Pancreas (tissue), 10 donors: Measurements from ENCODE around the gene ABCB11. TPM values are rescaled to one million over a fixed set of nuclear protein-coding genes. Genes with fewer than 3 reads are reported as not detected.

Source experiments
- ATAC-seq, 4 donors: fragments of 200-7000 bp; cut with Tn5 transposase; one replicate each; pipeline versions ENCODE4 v1.8.0 to v1.9.1; 2020; ENCODE audit warnings: mild to moderate bottlenecking in 4 of 4, moderate library complexity in 4 of 4
- DNase-seq, 6 donors: peaks; one replicate each; pipeline ENCODE4 v3.0.0-alpha.2; 2020
- FAIRE-seq: peaks from 2 replicates; lab custom pipeline; 2012; peaks lifted over from hg19 to GRCh38; lab: Jason Lieb, UNC
- H3K27ac ChIP-seq, 4 donors: fragments of 200-600 bp; sonication (generic); 1 replicate in 3 of 4; 2 replicates in 1 of 4; pipeline versions ENCODE4 v1.5.0 to v1.8.0; 2020
- H3K27me3 ChIP-seq, 4 donors: fragments of 200-600 bp; one replicate each; pipeline ENCODE4 v1.8.0; 2021
- H3K36me3 ChIP-seq, 3 donors: fragments of 200-600 bp; sonication (generic) in 1 of 3; one replicate each; pipeline versions ENCODE4 v1.5.0 to v1.8.0; 2020 to 2021
- H3K4me1 ChIP-seq, 3 donors: fragments of 200-600 bp; one replicate each; pipeline ENCODE4 v1.8.0; 2021
- H3K4me3 ChIP-seq, 4 donors: fragments of 200-600 bp; sonication (generic) in 2 of 4; one replicate each; pipeline versions ENCODE4 v1.5.0 to v1.8.0; 2020 to 2021
- H3K9me3 ChIP-seq, 4 donors: fragments of 200-600 bp; one replicate each; pipeline ENCODE4 v1.8.0; 2021
- WGBS, 2 donors: extraction: QIAGEN DNeasy Blood & Tissue Kit; methylation state at CpG; one replicate each; pipeline ENCODE4 v1.1.7; 2013; 5-methylcytosine and 5-hydroxymethylcytosine counted together
- intact Hi-C, 3 donors: fragments of 100-400 bp; cut with DNase I; formaldehyde crosslinking; loops; one replicate each; pipeline versions ENCODE4 v1.11.1 to v1.14.2; 2022
- polyA plus RNA-seq, 2 donors: library from polyadenylated mRNA; stranded (reverse); fragments of 200-250 nt; gene quantifications; one replicate each; pipeline ENCODE4 v1.2.3, GENCODE V29; 2013
- total RNA-seq, 6 donors: library from RNA; stranded (reverse); fragmentation: NEBNext Ultra II Directional in 4 of 6; extraction: Animal tissue kit (Norgen Biotek cat#: 25700) in 4 of 6; gene quantifications; one replicate each; pipeline versions ENCODE4 v1.2.1 to v1.2.4, GENCODE V29; 2021 to 2023
- TF ChIP-seq, protein P1 (sequence below), 4 donors: fragments of 200-600 bp; sonication (generic) in 3 of 4; IDR thresholded peaks; one replicate each; pipeline versions ENCODE4 v1.5.0 to v1.8.0; 2021; ENCODE audit warnings: antibody characterized with exemption in 4 of 4
- donor health status: healthy with polysubstance abuse.
- donor health status: DM: no; HTN: no; CAD: no; lungs with moderate emphysema.
- donor health status: DM: no; HTN: no; CAD: no.
- donor health status: control.
- donor health status: control.
- donor health status: Bipolar disorder and iron deficiency.
- donor health status: DM: yes; HTN: yes; CAD: no.
- donor health status: DM: no; HTN: no; CAD: no.
- donor health status: DM: no; HTN: no; CAD: no.
- donor health status: DM: yes; HTN: yes; CAD: no.

Gene ABCB11
- total and polyA plus RNA-seq, 8 donors = 0.02 to 0.12 (median 0.04) TPM; not detected in 2

DNA sequence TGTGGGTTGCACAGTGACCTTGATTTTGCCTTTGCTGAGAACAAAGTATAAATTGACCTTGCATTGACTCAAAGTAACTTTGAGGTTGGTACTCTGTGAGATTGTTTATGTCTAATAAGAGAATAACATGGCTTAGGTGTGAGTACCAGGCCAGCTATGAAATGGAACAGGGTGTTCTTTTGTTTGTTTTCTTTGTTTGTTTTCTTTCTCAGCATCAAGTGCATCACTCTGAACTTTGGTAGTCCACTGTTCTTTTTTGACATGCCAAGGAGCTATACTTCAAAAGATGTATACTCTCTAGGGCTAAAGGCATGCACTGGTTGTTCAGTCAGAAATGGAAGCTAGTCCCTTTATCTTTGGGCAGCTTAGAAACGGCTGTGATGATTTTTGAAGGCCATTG lies 5.1 kb downstream of the ABCB11 start:
- TF ChIP-seq, protein P1, sequence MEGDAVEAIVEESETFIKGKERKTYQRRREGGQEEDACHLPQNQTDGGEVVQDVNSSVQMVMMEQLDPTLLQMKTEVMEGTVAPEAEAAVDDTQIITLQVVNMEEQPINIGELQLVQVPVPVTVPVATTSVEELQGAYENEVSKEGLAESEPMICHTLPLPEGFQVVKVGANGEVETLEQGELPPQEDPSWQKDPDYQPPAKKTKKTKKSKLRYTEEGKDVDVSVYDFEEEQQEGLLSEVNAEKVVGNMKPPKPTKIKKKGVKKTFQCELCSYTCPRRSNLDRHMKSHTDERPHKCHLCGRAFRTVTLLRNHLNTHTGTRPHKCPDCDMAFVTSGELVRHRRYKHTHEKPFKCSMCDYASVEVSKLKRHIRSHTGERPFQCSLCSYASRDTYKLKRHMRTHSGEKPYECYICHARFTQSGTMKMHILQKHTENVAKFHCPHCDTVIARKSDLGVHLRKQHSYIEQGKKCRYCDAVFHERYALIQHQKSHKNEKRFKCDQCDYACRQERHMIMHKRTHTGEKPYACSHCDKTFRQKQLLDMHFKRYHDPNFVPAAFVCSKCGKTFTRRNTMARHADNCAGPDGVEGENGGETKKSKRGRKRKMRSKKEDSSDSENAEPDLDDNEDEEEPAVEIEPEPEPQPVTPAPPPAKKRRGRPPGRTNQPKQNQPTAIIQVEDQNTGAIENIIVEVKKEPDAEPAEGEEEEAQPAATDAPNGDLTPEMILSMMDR (IDR thresholded peaks at IDR 0.05) = no peak
- WGBS, 2 donors = 33 to 44% methylated on average over 1 of the region's 1 CpG
- no peaks in the 10 kb centered on the region for H3K9me3 ChIP-seq
- no peaks in the 10 kb centered on the region for H3K4me1 ChIP-seq
- no peak overlapping the region for H3K27ac ChIP-seq
- no peaks in the 10 kb centered on the region for H3K27me3 ChIP-seq
- no peak overlapping the region for H3K4me3 ChIP-seq
- no peak for DNase-seq
- H3K36me3 ChIP-seq = no peaks in the 10 kb centered on the region
- no peak for ATAC-seq
- no peak for FAIRE-seq
- intact Hi-C loops = no loop called here

DNA sequence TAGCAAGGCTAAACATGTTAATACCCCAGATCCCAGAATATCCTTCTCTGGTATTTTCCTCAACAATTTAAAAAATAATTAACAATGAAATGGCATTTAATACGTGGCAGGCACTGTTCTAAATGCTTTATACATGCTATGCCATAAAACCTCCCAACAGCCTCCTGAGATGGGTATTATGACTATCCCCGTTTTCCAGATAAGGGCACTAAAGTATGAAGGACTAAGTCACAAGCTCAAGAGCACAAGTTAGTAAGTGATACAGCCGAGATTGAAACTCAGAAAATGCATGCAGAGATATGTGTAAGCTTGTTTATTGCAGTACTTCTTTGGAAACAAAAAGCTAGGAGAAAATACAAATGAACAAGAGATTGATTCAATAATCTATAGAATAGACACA lies 8.0 kb downstream of the ABCB11 start:
- Histone ChIP-seq H3K36me3 (no peaks in the 10 kb centered on the region), H3K4me1 (no peaks in the 10 kb centered on the region), H3K27ac (no peak overlapping the region), H3K4me3 (no peak overlapping the region), H3K27me3 (peaks cover 0 to 6% (median 0%) of the 10 kb centered on the region in 4 donors), H3K9me3 (no peaks in the 10 kb centered on the region)
- intact Hi-C loops = no loop called here
- WGBS, 2 donors = 53 to 66% methylated on average over 3 of the region's 3 CpGs
- TF ChIP-seq, protein P1 (IDR thresholded peaks at IDR 0.05) = no peak
- no peak for ATAC-seq
- no peak for DNase-seq
- FAIRE-seq = no peak

DNA sequence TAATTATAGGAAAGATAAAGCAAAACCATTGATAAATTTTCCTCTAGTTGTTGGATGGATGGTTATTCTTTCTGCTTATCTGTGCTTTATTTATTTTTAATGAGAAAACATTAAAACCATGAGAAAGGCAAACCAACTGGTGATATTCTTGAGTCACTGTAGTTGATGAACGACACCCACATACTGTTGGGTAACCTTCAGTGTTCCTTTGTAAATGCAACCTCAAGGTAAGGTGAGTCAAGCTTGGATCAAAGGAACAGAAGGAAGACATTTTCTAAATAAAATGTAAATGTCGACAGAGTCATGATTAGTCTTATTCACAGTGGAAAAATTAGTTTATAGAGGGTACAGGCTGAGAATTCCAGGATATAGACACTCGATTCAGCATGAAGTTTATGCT lies 12.7 kb downstream of the ABCB11 start:
- no peaks in the 10 kb centered on the region for H3K9me3 ChIP-seq
- no peak for DNase-seq
- intact Hi-C loops = no loop called here

DNA sequence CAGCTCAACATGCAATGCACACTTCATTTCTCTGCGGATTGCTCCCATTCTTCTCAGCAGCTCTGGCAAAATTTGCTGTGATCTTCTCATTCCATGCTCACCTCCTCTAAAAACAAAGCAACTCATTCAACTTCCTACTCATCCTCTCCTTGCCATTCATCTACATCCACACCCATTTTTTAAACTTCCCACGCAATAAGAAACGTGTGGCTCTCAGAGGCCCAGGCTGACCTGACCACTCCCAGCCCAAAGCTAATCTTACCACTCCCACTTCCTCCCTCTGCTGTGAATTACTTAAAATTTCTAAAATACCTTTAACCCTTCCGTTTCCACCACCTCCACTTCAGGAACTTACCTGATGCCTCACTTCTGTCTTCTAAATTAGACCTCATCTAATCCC lies 15.2 kb downstream of the ABCB11 start:
- no peaks in the 10 kb centered on the region for H3K9me3 ChIP-seq
- no peak overlapping the region for H3K4me3 ChIP-seq
- H3K27ac ChIP-seq = no peak overlapping the region
- peaks cover 0 to 6% (median 0%) of the 10 kb centered on the region in 4 donors for H3K27me3 ChIP-seq
- FAIRE-seq (no peak), ATAC-seq (no peak), DNase-seq (no peak)
- no peaks in the 10 kb centered on the region for H3K36me3 ChIP-seq
- TF ChIP-seq, protein P1 (IDR thresholded peaks at IDR 0.05) = no peak
- H3K4me1 ChIP-seq = peaks cover 0 to under 1% (median 0%) of the 10 kb centered on the region in 3 donors
- intact Hi-C loops = no loop called here
- WGBS, 2 donors = 64 to 71% methylated on average over 4 of the region's 4 CpGs

More for the DNA sequence above, 12.7 kb downstream of the ABCB11 start:
- ATAC-seq (no peak), FAIRE-seq (no peak)
- Histone ChIP-seq H3K27me3 (peaks cover 0 to 6% (median 0%) of the 10 kb centered on the region in 4 donors), H3K27ac (no peak overlapping the region), H3K36me3 (no peaks in the 10 kb centered on the region), H3K4me1 (no peaks in the 10 kb centered on the region), H3K4me3 (no peak overlapping the region)
- TF ChIP-seq, protein P1 (IDR thresholded peaks at IDR 0.05) = no peak
- WGBS, 2 donors = 59 to 69% methylated on average over 3 of the region's 3 CpGs

DNA sequence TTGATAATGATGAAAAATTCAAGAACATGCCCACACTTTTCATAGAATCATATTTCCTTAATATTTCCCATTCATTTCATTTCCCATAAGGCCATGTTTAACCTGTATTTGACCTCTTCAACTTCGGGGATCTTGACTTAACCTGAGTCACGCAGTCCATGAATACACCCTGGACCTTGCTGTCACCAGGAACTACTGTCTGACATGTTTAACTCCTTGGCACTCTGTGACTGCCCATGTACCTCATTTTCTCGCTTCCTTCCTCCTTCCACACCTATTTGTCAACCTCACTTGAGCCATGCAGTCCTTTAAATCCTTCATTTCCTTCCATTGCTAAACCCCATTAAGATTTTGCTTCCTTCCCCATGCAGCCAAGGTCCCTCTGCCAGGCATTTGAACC lies 16.3 kb downstream of the ABCB11 start:
- ATAC-seq = no peak
- intact Hi-C loops = no loop called here
- TF ChIP-seq, protein P1 (IDR thresholded peaks at IDR 0.05) = no peak

More for the DNA sequence above, 16.3 kb downstream of the ABCB11 start:
- WGBS, 2 donors = 70 to 72% methylated on average over 3 of the region's 3 CpGs
- DNase-seq = no peak
- Histone ChIP-seq H3K27ac (no peak overlapping the region), H3K4me3 (no peak overlapping the region), H3K27me3 (no peaks in the 10 kb centered on the region), H3K9me3 (no peaks in the 10 kb centered on the region), H3K4me1 (peaks cover 0 to 8% (median 3%) of the 10 kb centered on the region in 3 donors), H3K36me3 (no peaks in the 10 kb centered on the region)
- FAIRE-seq = no peak
